NCI-H2171 (cell line): Measurements from ENCODE around the gene CLPTM1.
"Not testable (repeated sequence)": the region's sequence is repeated elsewhere in the genome, so short reads cannot be mapped to it uniquely, and the experiment has no call there.

Source experiments
- DNase-seq: peaks from one replicate; lab custom pipeline; 2025; lab: John Stamatoyannopoulos, UW

CLPTM1 gene

GRCh38 chr19:44974857-44975256, 19.7 kb downstream of the CLPTM1 start:
- DNase-seq: no peak

DNA sequence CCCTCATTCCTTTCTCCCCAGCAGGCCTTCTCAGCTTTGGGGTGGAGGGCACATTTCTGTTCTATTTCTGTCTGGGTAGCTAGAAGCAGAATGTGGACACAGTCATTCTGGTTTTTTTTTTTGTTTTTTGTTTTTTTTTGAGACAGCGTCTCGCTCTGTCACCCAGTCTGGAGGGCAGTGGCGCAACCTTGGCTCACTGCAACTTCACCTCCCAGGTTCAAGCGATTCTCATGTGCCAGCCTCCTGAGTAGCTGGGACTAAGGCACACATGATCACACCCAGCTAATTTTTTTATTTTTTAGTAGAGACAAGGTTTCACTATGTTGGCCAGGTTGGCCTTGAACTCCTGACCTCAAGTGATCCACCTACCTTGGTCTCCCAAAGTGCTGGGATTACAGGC, 20.3 kb downstream of the CLPTM1 start:
- DNase-seq: no peak

DNA sequence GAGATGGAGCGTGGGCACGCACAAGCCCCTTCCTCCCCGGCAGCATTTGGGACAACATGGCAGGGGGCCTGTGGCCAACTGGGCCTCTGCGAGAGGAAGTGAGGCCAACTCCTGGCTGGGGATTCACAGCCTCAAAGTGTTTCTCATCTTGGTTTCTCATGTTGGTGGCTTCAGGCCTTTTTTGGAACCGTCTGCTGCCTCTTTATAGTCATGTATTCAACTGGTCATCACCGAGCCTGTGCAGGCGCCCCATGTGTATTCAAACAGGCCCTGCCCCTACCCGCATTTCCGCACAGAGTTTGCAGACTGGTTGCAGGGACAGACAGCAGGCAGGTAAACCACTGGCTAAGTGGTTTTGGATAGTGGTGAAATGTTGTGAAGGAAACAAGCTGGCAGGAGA, 28.8 kb downstream of the CLPTM1 start:
- no peak for DNase-seq

GRCh38 chr19:44985445-44985844, 30.3 kb downstream of the CLPTM1 start:
- no peak for DNase-seq

DNA sequence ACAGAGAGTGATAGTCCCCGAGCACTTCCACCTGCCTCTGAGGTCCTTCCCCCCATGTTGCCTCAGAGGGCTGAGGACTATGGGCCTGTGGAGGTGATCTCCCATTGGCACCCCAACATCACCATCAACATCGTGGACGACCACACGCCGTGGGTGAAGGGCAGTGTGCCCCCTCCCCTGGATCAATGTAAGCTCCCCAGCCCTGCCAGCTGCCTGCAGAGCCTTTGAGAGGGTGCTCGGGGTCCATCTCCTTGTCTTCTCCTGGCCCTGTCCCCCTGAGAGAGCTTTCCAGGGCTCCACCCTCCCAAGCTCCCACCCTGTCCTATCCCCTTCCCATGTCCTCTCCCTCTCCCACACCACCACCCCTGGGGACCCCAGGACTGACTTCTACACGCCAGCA, 31.2 kb downstream of the CLPTM1 start:
- DNase-seq: no peak

GRCh38 chr19:44987148-44987675, 32.0 kb downstream of the CLPTM1 start:
- DNase-seq: no peak

GRCh38 chr19:44988273-44988672, 33.1 kb downstream of the CLPTM1 start:
- DNase-seq: no peak

DNA sequence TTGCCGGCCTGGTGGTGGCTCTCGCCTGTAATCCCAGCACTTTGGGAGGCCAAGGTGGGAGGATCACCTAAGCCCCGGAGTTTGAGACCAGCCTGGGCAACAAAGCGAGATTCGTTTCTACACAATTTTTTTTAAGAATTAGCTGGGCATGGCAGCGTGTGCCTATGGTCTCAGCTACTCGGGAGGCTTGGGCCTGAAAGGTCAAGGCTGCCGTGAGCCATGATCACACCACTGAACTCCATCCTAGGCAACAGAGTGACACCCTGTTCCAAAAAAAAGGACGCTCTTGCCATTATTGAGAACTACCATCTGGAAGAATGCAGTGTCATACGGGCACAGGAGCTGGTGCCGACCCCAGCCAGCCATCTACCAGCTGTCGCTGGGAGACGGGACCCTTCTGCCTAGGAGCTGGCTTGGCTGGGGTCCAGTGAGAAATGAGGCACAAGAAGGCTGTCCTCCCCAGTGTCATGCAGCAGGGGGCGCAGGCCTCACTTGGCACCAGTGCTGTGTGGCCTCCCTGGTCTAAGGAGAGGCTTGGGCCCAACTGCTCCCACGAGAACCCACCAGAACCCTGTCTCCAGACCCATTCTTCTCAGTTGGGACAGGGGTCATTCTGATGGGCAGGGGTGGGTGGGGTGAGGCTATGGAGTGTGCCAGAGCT, 33.8 kb downstream of the CLPTM1 start:
- DNase-seq: peak; percentile 83

GRCh38 chr19:44990459-44990858, 35.3 kb downstream of the CLPTM1 start:
- no peak for DNase-seq

GRCh38 chr19:44990966-44991365, 35.8 kb downstream of the CLPTM1 start:
- DNase-seq: no peak

DNA sequence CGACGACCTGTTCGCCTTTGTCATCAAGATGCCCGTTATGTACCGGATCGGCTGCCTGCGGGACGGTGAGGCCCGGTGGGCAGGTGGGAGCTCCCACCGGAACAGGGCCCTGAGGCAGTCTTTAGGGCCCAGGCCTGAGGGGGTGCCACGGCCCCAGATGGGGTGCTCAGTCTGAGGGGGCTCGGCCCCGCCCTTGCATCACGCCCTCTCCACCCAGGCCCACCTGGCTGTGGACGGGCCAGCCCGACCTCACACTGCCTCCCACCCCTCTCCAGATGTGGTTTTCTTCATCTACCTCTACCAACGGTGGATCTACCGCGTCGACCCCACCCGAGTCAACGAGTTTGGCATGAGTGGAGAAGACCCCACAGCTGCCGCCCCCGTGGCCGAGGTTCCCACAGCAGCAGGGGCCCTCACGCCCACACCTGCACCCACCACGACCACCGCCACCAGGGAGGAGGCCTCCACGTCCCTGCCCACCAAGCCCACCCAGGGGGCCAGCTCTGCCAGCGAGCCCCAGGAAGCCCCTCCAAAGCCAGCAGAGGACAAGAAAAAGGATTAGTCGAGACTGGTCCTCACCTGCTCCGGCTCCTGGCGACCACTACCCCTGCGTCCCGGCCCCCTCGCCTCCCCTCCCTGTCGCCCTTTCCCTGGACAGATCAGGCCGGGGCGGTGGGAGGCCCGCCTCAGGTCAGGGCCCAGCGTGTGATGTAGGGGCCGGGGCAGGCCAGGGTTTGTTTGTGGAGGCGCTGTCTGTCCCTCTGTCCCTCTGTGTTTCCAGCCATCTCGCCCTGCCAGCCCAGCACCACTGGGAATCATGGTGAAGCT, 37.4 kb downstream of the CLPTM1 start:
- no peak for DNase-seq

DNA sequence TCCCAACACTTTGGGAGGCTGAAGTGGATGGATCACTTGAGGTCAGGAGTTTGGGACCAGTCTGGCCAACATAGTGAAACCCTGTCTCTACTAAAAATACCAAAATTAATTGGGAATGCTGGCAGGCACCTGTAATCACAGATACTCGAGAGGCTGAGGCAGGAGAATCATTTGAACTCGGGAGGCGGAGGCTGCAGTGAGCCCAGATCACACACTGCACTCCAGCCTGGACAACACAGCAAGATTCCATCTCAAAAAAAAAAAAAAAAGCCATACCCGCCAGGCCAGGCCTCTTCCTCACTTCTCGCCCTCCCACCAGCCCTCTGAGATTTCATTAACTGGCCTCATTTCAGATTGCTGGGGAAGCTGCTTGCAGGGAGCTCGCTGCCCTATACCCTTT, 38.3 kb downstream of the CLPTM1 start:
- DNase-seq: no peak

DNA sequence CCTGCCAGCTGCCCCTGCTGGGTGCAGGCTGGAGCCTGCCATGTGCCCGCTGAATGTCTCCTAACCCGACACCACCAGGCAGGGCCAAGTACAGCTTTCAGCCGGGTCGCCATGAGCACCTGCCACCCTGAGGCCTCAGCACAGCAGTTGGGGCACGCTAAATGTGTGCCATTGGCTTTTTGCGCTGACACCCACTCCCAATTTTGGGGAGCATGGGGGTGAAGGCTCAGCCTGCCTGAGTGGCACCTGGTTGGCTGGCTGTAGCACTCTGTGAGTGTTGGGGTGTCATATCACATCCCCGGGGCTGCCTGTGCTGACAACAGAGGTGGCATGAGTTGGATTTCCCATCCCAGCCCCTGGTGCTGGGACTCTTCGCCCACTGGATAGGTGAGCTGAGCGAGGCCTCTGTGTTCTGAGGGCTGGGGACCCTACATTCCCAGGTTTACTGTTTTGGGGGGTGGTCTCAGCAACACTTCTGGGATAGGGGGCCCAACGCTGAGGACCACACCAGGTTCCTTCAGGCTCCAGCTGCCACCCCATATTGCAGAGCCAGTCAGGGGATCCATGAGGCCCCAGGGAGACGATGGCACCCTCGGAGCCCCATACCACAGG, 38.9 kb downstream of the CLPTM1 start:
- DNase-seq: no peak

- DNase-seq: no peak
These were observed 42.8 kb downstream of the CLPTM1 start for GRCh38 chr19:44998025-44998424.

- not testable (repeated sequence) for DNase-seq
These were observed 44.1 kb downstream of the CLPTM1 start for GRCh38 chr19:44999131-44999925.

GRCh38 chr19:45000665-45001064, 45.5 kb downstream of the CLPTM1 start:
- not testable (repeated sequence) for DNase-seq

GRCh38 chr19:45001087-45001739, 46.0 kb downstream of the CLPTM1 start, which contains the start of gene RELB:
Gene RELB, plus strand, starts transcription at chr19:45001464. Its CDS starts 116 bp downstream, at chr19:45001580.
- peak; percentile 83 for DNase-seq

DNA sequence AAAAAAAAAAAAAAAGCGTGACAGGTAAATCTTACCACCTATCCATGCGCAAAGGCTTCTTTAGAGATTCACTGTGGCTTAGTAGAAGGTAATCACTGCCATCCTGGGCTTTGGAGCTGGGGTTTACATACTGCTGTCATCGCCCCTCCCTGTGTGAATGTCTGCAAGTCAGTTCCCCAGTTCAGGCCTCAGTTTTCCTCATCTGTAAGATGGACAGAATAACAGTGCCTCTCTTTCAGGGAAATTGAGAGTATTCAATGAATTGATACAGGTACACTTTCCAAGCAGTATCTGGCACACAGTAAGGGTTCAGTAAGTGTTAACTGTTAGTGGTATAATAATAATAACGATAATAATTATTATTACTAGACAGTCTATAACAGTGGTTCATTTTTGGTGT, 48.3 kb downstream of the CLPTM1 start:
- no peak for DNase-seq

DNA sequence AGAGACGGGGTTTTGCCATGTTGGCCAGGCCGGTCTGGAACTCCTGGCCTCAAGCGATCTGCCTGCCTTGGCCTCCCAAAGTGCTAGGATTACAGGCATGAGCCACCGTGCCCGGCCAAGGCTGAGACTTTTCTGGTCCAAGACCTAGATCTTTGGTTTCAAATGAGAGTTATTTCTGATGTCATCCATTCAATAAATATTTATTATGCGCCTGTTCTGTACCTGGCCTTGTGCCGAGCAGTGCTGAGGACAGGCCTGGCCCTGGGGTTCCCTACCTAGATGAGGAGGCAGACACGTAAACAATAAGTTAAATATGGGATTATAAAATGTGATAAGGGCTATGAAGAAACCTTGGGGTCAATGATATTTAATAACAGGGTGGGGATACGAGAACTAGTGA, 50.6 kb downstream of the CLPTM1 start:
- no peak for DNase-seq

GRCh38 chr19:45008552-45008951, 53.4 kb downstream of the CLPTM1 start:
- no peak for DNase-seq

GRCh38 chr19:45009625-45010255, 54.6 kb downstream of the CLPTM1 start:
- no peak for DNase-seq
